T-helper 1 cell (primary cell): Measurements from ENCODE around the gene CELA2A.
A peak's percentile ranks its signal among the peaks of the same experiment; 100 is the strongest.
"Not testable (repeated sequence)": the region's sequence is repeated elsewhere in the genome, so short reads cannot be mapped to it uniquely, and the experiment has no call there.

Experiments used
- DNase-seq, 5 donors: peaks; one replicate each; pipeline ENCODE4 v3.0.0-alpha.2; 2012 to 2020

Gene CELA2A

DNA sequence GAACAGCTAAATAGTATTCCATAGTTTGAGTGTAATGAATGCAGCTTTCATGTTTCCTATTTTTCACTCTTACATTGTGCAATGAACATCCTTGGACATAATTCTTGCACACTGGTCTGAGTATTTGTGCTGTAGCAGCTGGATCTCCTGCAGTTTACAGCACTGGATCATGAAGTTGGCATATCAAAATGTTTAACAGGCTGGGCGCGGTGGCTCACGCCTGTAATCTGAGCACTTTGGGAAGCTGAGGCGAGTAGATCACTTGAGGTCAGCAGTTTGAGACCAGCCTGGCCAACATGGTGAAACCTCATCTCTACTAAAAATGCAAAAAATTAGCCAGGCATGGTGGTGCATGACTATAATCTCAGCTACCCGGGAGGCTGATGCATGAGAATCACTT, 14.5 kb downstream of the CELA2A start:
- DNase-seq: not testable (repeated sequence)

DNA sequence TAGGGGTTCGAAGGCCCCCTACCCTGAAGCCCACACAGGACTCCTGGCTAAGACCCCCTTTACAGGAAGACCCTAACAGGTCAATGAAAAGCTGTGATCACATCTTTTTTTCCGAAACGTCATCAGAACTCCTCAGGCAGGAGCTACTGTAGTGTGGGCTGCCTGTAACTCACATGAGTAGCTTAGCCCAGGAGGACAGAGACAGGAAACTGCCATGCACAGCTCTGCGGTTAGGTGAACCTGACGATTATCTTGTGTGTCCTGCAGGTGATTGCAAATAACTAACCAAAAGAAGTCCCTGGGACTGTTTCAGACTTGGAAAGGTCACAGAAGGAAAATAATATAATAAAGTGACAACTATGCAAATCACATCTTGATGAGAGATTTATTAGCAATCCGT, 15.2 kb downstream of the CELA2A start:
- DNase-seq: not testable (repeated sequence)

DNA sequence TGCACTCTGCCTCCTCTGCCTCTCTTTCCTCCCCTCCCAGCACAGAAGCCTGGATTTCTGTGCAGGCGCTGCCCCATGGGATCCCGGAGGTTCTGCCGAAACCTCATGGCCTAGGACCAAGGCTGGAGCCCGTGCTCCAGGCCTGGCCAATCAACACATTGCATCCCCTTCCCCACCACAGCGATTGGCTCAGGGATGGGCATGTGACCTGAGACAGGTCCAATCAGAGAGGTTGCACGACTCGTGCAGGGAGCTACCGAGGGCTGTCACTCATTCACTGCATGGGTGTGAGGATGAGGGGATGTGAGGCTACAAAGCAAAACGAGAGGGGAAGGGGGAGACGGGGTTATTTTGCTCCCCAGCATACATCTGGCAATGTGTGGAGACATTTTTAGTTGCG, 16.1 kb downstream of the CELA2A start:
- DNase-seq: no peak

DNA sequence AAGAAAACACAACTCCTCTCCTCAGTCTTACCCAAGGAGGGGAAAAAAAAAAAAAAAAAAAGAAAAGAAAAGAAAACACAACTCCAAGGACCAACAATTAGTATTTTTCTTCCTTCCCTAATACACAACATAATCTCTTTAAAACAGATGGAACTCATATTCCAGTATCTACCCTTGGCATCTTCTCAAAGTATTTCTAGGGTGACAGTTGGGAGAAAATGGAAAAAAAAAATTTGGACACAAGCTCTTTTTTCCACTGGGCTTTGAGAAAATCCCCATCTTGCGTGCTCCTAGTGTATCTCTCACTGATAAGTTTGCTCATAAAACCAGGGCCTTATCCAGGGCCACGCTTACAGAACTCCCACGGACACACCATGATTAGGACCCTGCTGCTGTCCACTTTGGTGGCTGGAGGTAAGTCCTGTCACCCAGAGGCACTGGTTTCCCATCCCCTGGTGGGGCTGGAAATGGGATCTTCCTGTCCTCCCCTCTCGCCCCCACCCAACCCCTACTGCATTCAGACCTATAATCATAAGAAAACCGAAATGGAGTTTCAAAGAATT, 19.3 kb downstream of the CELA2A start, which contains the start of gene CELA2B:
Gene CELA2B (plus strand): TSS at position 353 of the 563 bp plus-strand sequence. CDS start 22 bp downstream, at position 375.
- DNase-seq: no peak

DNA sequence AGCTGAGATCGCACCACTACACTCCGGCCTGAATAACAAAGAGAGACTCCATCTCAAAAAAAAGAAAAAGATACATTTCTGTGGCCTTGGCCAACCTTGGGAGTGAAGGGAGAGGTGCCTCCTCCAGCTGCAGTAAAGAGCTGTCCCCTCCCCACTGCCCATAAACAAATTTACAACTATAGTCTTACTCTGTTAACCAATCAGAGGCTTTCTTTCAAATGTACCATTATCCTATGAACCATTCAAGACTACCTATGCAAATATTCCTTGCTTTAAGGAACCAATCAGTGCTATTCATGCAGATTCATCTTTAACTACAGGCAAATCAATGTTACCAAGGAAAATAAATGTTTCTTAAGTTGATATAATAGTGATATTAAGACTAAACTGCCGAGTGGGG, 20.4 kb downstream of the CELA2A start:
- DNase-seq: no peak

DNA sequence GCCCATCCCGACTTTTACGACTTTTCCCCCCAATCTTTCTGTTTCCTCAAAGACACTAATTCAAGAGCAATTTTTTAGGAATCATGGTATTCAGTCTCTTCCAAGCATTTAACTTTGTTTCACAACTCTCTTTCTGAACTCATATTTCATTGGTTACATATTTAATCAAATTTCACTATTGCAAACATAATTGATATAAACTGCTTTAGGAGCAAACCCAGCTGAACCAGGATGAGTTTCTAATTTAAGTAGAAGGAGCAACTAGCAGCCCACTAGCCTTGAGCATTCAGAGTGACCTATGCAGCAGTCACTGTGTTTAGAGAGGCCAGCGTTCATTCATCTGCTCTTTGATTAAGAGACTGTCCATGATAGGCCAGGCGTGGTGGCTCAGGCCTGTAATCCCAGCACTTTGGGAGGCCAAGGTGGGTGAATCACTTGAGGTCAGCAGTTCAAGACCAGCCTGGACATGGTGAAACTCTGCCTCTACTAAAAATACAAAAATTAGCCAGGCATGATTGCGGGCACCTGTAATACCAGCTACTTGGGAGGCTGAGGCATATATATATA, 21.2 kb downstream of the CELA2A start:
- no peak for DNase-seq

DNA sequence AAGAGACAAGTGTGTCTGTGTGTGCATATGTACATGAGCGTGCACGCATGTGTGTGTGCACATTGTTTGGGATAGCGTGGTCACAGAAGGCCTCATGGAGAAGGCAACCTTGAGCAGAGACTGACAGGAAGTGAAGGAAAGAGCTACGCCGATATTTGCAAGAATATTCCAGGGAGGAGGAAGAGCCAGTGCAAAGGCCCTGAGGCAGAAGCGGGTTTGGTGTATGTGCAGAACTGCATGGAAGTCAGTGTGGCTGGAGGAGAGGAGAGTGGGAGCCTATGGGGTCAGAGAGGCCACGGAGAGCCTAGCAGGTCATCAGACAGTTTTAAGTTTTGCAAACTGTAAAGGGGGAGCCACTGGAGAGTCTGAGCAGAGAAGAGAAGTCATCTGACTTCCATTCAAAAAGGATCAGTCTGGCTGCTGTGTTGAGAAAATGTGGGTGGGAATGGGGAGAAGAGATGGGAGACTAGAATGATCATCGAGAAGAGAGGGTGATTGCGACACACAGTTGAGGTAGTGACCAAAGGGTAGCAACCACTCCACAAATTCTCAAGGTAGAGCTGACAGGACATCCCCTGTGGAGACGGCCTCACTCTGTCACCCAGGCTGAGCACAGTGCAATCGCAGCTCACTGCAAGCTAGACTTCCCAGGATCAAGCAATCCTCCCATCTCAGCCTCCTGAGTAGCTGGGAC, 23.3 kb downstream of the CELA2A start:
- DNase-seq: no peak

DNA sequence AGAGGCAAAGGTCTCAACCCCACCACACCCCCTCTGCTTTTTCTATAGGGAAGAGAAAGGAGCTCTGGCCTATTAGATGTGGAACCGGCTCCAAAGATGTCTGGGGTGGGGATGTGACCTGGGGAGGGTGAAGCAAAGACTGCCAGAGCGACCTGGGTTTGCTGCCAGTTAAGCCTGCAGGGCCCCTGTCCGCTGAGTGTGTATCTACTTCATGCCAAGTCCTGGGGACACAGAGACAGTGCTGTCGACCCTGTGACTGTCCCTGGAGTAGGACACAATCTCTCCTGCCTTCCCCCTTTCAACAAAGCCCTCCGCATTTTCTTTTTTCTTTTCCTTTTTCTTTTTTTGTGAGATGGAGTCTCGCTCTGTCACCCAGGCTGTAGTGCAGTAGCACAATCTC, 25.9 kb downstream of the CELA2A start:
- DNase-seq: not testable (repeated sequence)

DNA sequence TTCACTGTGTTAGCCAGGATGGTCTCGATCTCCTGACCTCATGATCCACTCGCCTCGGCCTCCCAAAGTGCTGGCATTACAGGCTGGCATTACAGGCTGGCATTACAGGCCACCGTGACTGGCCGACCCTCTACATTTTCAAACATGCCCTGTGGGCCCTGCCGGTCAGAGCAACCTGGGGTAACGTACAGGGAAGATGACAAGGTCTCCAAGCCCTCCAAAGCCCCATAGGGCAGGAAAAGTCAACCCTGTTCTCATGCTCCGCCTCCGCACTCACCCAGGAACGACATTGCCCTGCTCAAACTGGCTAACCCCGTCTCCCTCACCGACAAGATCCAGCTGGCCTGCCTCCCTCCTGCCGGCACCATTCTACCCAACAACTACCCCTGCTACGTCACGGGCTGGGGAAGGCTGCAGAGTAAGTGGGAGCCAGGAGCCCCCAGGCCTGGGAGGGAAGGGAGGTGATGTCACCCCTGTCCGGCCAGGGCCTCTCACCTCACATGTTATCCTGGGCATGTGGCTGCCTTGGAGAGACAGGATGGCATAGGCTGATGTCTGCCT, 26.5 kb downstream of the CELA2A start:
- not testable (repeated sequence) for DNase-seq

DNA sequence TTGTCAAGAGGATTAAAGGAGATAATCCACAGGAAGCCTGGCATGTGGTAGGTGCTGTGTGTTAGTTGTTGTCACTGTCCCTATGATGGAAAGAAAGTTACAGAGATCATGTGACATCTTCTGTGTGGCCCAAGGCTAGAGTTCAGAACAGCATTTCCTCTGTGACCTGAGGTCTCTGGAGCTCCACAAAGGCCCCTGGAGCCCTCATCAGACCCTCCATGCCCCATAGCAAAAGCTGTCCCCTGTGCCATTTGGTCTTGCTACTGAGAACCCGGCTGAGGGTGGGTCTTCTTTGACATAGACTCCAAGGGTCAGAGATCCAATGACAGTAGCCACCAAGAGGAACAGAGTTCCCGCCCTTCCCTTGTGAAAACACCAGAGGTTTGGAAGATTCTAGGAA, 27.4 kb downstream of the CELA2A start:
- DNase-seq: no peak

DNA sequence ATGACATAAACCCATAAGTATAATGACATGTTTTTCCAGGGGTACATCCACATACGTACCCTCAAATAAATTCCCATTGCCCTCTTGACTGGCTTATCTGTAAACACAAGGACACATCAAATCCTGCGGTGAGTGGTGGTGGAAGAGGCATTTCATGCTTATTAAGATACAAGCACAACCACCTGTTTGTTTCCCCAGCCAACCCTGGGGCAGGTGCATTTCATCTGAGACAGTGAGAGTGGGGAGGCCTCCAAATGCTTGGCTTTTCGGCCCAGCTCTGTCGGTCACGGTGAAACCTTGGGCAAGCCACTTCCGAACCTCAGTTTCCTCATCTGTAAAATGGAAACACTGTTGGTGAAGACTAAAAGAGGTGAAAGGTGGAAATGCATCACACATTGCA, 27.9 kb downstream of the CELA2A start:
- not testable (repeated sequence) for DNase-seq

DNA sequence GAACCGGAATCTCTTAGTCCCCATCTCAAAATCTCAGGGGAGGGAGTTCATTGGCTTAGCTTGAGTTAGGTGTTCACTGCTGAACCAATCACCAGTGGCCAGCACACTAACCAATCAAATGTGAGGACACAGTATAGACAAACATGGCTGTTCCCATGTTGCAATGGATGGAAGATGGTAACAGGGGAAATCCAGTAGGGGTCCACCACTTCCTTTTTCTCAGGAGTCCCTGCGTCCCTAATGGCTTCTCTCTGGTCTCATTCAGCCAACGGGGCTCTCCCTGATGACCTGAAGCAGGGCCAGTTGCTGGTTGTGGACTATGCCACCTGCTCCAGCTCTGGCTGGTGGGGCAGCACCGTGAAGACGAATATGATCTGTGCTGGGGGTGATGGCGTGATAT, 29.1 kb downstream of the CELA2A start:
- DNase-seq: no peak

DNA sequence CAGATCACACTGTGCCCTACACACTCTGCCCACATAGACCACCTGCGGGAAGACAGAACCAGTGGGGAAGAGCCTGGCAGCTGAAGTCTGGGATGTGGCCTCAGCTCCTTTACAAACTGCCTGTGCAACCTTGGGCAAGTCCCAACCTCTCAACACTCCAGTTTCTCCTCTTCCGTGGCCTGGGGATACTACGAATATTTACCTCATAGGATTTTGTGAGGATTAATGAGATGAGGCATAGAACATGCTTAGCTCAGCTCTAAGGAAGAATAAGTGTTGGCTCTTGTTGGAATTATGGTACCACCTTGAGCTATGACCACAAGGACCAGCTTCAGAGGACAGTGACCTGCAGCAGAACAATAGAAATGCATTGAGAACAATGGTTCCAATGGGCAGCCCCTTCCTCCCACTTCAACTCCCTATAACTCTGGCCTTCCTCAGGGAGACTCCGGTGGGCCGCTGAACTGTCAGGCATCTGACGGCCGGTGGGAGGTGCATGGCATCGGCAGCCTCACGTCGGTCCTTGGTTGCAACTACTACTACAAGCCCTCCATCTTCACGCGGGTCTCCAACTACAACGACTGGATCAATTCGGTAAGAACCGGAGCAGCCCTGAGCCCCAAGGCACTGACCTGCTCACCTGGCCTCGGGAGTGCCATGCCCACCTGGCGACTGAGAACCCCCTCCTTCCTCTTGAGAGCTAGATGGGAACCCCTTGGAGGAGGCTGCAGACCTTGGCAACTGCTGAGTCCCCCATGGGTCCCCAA, 30.5 kb downstream of the CELA2A start:
- not testable (repeated sequence) for DNase-seq

DNA sequence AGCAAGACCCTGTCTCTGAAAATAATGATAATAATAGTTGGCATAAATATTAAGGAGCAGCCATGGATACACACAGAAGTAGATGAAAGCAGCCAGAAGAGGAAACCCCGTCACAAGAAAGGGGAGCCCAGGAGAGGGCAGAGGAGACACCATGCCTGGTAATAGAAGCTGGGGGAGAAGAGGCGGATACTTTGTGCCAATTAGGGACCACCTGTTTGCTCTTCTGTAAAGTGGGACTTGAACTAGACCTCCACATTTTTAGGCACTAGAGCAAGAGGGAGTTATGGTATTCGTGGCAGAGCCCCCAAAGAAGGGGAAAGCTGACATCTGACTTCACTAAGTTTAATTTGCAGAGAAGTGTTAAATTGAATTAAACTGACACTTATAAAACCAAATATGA, 31.8 kb downstream of the CELA2A start:
- DNase-seq: no peak

DNA sequence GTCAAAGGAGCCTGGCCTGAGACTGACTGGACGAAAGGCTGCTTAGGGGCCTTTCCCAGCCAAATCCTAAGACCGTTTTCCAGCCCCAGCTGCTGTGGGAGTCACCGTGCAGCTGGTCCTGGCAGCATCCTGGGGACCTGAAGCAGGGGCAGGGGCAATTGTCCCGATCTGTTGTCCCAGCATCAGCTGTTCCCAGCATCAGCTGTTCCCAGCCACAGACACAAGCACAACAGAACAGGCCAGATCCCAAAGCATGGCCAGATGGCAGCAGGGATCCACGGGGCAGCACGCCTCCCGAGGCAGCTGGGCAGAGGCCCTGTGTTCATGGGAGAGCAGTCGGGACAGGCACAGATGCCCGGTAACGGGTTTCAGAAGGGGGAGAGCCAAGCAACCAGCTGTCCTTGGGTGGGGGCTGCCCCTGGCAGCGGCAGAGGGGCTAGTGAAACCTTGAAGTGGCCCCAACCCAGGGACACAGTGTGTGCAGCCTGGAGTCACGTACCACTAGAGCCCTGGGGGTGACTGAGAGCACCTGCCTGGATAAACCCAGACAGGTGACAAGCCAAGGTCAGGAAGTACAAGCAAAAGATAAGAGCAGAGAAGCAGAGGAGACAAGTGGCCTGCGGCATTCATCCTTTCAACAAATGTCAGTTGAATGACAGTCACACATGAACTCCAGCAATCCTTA, 32.7 kb downstream of the CELA2A start:
- no peak for DNase-seq

DNA sequence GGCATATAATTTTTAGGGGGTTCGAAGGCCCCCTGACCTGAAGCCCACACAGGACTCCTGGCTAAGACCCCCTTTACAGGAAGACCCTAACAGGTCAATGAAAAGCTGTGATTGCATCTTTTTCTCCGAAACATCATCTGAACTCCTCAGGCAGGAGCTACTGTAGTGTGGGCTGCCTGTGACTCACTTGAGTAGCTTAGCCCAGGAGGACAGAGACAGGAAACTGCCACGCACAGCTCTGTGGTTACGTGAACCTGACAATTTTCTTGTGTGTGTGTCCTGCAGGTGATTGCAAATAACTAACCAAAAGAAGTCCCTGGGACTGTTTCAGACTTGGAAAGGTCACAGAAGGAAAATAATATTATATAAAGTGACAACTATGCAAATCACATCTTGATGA, 34.5 kb downstream of the CELA2A start:
- peak in 1 of 5 donors; percentile 53 for DNase-seq

DNA sequence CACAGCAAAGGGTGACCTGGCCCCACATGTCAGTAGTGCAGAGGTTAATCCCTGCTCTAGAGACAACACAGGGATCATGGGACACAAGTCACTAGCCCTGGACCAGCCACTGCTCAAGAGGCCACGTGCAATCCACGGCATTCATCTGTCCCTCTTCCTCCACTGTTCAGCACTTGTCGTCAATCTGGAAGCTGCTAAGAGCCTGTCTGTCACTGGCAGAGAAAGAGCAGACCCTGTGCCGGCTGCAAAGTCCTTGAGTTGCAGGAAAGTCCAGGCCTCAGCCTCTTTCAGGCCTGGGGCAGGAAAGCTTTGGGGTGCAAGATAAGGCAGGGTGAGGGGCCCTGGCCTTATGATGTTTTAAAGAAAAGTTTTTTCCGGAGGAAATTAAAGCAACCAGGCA, 36.1 kb downstream of the CELA2A start:
- no peak for DNase-seq

DNA sequence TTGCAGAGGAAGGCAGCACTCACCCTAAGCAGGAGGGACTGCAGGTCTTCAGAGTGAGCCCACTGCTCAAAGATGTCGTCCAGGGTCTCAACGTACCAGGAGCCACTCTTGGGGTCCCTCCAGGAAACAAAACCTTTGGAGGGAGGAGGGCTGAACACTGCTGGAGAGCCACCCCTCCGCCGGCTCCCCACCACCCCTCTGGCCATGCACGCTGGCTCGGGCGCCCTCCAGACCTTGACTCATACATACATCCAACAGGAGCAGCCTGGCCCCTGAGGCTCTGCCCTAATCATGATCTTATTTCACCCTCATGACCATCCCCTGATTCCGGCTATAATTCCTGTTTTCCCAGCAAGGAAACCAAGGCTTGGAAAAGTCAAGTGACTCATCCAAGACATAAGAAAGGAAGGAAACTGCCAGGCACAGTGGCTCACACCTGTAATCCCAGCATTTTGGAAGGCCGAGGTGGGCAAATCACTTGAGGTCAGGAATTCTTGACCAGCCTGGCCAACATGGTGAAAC, 37.4 kb downstream of the CELA2A start:
- no peak for DNase-seq

DNA sequence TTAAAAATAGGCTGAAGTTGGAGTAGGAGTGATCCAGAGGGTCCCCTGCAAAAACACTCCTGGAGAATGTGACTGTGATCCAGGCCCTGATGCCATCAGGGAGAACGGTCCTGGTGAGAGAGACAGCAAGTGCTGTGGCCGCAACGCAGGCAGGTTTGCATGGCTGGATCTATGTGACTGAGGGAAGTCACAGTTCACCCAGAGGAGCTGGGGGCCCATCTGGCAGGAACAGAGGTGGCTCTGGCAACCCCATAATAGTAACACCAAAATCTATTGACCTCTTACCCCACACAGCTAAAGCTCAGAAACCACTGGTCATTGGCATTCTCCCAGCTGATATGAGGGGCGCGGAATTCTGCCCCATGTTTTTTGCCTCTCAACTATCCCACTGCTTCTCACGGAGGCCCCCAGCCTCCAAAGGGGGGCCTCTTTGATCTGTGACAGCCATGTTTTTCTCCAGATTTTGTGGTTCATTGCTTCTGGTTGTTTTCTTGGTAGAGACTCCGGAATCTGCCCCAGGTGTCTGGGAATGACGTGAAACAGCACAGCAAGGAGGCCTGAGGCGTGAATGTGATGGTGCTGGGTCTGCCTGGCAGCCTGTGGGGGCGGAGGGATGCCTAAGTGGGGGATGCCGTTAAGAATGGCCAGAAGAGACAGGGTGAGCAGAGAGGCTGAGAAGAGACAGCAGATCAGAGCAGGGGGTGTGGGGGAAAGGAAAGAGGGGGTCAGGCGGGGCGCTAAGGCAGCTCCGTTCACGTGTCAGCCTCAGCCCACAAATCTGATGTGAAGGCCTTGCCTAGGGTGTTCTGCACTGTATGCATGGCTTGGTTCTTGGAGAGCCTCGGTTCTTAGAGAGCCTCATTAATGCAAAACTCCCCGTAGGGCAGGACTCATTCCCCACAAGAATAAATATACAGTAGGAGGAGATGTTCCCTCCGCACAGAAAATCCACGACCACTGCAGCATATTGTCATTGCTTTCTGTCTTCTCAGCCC, 43.9 kb downstream of the CELA2A start:
- no peak for DNase-seq

DNA sequence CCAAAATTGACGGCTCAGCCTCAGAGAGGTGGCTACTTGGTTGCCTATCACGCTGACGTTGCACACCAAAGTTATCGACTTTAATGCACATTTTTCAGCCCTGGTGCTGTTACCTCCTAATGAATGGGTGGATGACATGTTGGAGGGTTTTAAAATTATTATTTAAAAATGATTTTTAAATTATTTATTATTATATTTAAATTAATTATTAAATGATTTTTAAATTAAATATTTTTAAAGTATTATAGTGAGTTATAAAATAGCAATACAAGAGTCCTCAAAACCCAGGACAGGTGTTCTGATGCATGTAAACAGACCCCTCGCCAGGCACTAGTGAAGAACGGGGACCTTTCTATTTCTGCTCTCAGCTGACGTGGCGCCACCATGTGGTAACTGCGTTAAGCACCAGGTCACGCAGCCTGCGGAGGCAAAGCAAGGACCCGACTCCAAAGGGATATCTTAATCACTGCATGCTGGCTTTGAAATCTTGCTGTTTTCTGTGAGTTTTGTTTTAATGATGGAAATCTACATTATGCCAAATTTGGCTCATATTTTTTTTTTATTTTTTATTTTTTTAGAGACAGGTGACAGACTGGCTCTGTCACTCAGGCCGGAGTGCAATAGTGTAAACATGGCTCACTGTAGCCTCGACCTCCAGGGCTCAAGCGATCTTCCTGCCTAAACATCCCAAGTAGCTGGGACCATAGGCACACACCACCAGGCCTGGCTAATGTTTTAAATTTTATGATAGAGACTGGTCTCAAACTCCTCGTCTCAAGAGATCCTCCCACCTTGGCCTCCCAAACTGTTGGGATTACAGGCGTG, 44.9 kb downstream of the CELA2A start:
- DNase-seq: peak in 3 of 5 donors; percentile 19 to 43 (median 32)
